Peyer's patch (tissue), 4 donors: ENCODE measurements around the gene HMG20B.

Source experiments
- POLR2A ChIP-seq, 2 donors: fragments of 450-650 bp; IDR thresholded peaks; one replicate each; pipeline ENCODE4 v1.5.1; 2017; ENCODE audit warnings: antibody characterized with exemption in 2 of 2, mild to moderate bottlenecking in 2 of 2, moderate library complexity in 2 of 2
- TF ChIP-seq, protein P1 (sequence below), 6 experiments: fragments of 450-650 bp in 4 of 6; fragments of 200-600 bp in 2 of 6; sonication (generic) in 1 of 6; IDR thresholded peaks; one replicate each; pipeline ENCODE4 v1.5.1; 2017 to 2019; ENCODE audit warnings: antibody characterized with exemption in 6 of 6, mild to moderate bottlenecking in 3 of 6, moderate library complexity in 1 of 6

DNA sequence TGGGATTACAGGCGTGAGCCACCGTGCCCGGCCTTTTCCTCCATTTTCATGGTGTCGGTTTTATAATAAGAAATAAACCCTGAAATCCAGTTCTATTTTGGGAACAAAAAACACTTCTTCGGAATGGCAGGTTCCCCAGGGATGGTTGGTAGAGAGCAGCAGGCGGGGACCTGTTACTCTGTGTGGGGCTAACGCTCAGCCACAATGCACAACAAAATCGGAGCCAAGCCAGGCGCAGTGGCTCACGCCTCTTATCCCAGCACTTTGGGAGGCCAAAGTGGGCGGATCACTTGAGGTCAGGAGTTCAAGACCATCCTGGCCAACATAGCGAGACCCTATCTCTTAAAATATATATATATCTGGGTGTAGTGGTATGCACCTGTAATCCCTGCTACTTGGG, 28.3 kb downstream of the HMG20B start:
- TF ChIP-seq, protein P1, sequence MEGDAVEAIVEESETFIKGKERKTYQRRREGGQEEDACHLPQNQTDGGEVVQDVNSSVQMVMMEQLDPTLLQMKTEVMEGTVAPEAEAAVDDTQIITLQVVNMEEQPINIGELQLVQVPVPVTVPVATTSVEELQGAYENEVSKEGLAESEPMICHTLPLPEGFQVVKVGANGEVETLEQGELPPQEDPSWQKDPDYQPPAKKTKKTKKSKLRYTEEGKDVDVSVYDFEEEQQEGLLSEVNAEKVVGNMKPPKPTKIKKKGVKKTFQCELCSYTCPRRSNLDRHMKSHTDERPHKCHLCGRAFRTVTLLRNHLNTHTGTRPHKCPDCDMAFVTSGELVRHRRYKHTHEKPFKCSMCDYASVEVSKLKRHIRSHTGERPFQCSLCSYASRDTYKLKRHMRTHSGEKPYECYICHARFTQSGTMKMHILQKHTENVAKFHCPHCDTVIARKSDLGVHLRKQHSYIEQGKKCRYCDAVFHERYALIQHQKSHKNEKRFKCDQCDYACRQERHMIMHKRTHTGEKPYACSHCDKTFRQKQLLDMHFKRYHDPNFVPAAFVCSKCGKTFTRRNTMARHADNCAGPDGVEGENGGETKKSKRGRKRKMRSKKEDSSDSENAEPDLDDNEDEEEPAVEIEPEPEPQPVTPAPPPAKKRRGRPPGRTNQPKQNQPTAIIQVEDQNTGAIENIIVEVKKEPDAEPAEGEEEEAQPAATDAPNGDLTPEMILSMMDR (IDR thresholded peaks at IDR 0.05): no peak
- TF ChIP-seq POLR2A (IDR thresholded peaks at IDR 0.05): no peak
